ENCODE data around the gene C2CD2. TPM values are rescaled to one million over a fixed set of nuclear protein-coding genes. Genes with fewer than 3 reads are reported as not detected.
"Not testable (repeated sequence)": the region's sequence is repeated elsewhere in the genome, so short reads cannot be mapped to it uniquely, and the experiment has no call there.

Gene C2CD2
- polyA plus RNA-seq, 1 donor (not counting 4 experiments of a cell fraction or from before 2014, with no cell fraction given): 39.9 TPM

DNA sequence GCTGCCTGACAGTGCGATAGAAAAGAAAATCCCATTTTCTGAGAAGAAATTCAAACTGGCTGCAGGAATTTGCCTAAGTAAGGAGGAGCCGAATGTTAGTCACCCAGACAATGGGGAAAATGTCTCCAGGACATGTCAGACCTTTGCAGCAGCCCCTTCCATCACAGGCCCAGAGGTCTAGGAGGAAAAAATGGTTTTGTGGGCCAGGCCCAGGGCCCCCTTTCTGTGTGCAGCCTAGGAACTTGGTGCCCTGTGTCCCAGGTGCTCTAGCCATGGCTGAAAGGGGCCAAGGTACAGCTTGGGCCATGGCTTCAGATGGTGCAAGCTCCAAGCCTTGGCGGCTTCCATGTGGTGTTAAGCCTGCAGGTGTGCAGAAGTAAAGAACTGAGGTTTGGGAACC lies 41.8 kb upstream of the C2CD2 start:
- Histone ChIP-seq H3K27ac (ENCODE audit: control insufficient read depth, insufficient read depth, low read length) (no peak overlapping the region), H3K4me3 (ENCODE audit: control insufficient read depth in 2 of 3, extremely low read depth in 1 of 3, insufficient read depth in 2 of 3, low read depth in 1 of 3, low read length in 3 of 3) (no peak overlapping the region), H3K9me3 (ENCODE audit: control insufficient read depth, low read depth, low read length) (peaks cover 10% of the 10 kb centered on the region), H2AFZ (ENCODE audit: control insufficient read depth, low read length) (no peak overlapping the region), H3K79me2 (ENCODE audit: control insufficient read depth, insufficient read depth, low read length) (peaks cover 6% of the 10 kb centered on the region), H3K36me3 (ENCODE audit: control insufficient read depth in 2 of 2, extremely low read depth in 1 of 2, insufficient read depth in 2 of 2, low read length in 2 of 2) (peaks cover 20 to 40% of the 10 kb centered on the region in 2 experiments), H3K4me2 (ENCODE audit: control insufficient read depth, extremely low read depth, insufficient read depth, low read depth, low read length) (no peak overlapping the region), H3K4me1 (ENCODE audit: control insufficient read depth, extremely low read depth, insufficient read depth, low read length) (no peaks in the 10 kb centered on the region), H3K9ac (ENCODE audit: control insufficient read depth, extremely low read depth, insufficient read depth, low read length) (no peak overlapping the region), H3K9me1 (ENCODE audit: control insufficient read depth, extremely low read depth, insufficient read depth, low read length) (no peaks in the 10 kb centered on the region), H4K20me1 (ENCODE audit: control insufficient read depth, extremely low read depth, insufficient read depth, low read length) (no peaks in the 10 kb centered on the region), H3K27me3 (ENCODE audit: control insufficient read depth, extremely low read depth, insufficient read depth, low read length) (no peaks in the 10 kb centered on the region)
- TF ChIP-seq, protein P1, sequence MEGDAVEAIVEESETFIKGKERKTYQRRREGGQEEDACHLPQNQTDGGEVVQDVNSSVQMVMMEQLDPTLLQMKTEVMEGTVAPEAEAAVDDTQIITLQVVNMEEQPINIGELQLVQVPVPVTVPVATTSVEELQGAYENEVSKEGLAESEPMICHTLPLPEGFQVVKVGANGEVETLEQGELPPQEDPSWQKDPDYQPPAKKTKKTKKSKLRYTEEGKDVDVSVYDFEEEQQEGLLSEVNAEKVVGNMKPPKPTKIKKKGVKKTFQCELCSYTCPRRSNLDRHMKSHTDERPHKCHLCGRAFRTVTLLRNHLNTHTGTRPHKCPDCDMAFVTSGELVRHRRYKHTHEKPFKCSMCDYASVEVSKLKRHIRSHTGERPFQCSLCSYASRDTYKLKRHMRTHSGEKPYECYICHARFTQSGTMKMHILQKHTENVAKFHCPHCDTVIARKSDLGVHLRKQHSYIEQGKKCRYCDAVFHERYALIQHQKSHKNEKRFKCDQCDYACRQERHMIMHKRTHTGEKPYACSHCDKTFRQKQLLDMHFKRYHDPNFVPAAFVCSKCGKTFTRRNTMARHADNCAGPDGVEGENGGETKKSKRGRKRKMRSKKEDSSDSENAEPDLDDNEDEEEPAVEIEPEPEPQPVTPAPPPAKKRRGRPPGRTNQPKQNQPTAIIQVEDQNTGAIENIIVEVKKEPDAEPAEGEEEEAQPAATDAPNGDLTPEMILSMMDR (optimal IDR thresholded peaks at IDR 0.05 in 1 of 3, IDR thresholded peaks at IDR 0.05 in 1 of 3, conservative IDR thresholded peaks at IDR 0.05 in 1 of 3; ENCODE audit: extremely low read depth in 1 of 3, insufficient read depth in 2 of 3, low read length in 3 of 3): no peak
- no peak for TF ChIP-seq EZH2 (IDR thresholded peaks at IDR 0.05; ENCODE audit: low read length)
- dilution Hi-C loops (cut with MboI; ENCODE audit: extremely low pct_ligation_motif_present, low sequenced_read_pairs): no loop called here
- no peak for DNase-seq (ENCODE audit: low read depth, low spot score)
- no peak for FAIRE-seq

DNA sequence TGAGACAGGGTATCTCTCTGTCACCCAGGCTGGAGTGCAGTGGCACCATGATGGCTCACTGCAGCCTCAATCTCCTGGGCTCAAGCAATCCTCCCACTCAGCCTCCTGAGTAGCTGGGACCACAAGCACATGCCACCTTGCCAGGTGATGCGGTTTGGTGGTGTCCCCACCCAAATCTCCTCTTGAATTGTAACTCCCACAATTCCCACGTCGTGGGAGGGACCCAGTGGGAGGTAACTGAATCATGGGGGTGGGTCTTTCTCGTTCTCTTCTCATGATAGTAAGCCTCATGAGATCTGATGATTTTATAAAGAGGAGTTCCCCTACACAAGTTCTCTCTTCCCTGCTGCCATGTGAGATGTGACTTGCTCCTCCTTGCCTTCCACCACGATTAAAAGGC lies 40.8 kb upstream of the C2CD2 start:
- H3K36me3 ChIP-seq (ENCODE audit: control insufficient read depth in 2 of 2, extremely low read depth in 1 of 2, insufficient read depth in 2 of 2, low read length in 2 of 2): peaks cover 20 to 43% of the 10 kb centered on the region in 2 experiments
- not testable (repeated sequence) for FAIRE-seq

DNA sequence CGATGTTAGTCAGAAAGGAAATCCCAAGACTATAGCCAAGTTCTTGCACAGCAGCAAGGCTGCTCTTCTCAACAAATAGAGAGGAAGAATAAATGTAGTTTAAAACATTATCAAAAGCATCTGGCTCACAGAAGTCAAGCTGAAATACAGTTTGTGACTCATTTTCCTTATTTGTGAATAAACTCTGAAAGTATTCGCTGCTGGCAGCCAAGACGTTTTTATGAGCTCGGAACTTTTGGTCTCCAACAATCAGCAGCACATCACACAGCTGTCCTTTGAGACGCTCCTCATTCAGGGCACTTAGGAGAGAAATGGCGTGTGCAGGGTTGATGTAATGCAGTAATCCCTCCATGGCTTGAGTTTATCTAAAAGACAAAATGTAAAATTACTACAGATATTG lies 39.9 kb upstream of the C2CD2 start:
- peaks cover 10% of the 10 kb centered on the region for H3K9me3 ChIP-seq (ENCODE audit: control insufficient read depth, low read depth, low read length)
- dilution Hi-C loops (cut with MboI; ENCODE audit: extremely low pct_ligation_motif_present, low sequenced_read_pairs): no loop called here
- no peak for DNase-seq (ENCODE audit: low read depth, low spot score)
- TF ChIP-seq EZH2 (IDR thresholded peaks at IDR 0.05; ENCODE audit: low read length): no peak
- TF ChIP-seq, protein P1 (optimal IDR thresholded peaks at IDR 0.05 in 1 of 3, IDR thresholded peaks at IDR 0.05 in 1 of 3, conservative IDR thresholded peaks at IDR 0.05 in 1 of 3; ENCODE audit: extremely low read depth in 1 of 3, insufficient read depth in 2 of 3, low read length in 3 of 3): no peak
- no peak overlapping the region for H3K9ac ChIP-seq (ENCODE audit: control insufficient read depth, extremely low read depth, insufficient read depth, low read length)
- H3K27ac ChIP-seq (ENCODE audit: control insufficient read depth, insufficient read depth, low read length): no peak overlapping the region
- no peaks in the 10 kb centered on the region for H3K4me1 ChIP-seq (ENCODE audit: control insufficient read depth, extremely low read depth, insufficient read depth, low read length)
- no peak for FAIRE-seq
- H3K4me2 ChIP-seq (ENCODE audit: control insufficient read depth, extremely low read depth, insufficient read depth, low read depth, low read length): no peak overlapping the region
- H4K20me1 ChIP-seq (ENCODE audit: control insufficient read depth, extremely low read depth, insufficient read depth, low read length): no peaks in the 10 kb centered on the region
- peaks cover 20 to 44% of the 10 kb centered on the region in 2 experiments for H3K36me3 ChIP-seq (ENCODE audit: control insufficient read depth in 2 of 2, extremely low read depth in 1 of 2, insufficient read depth in 2 of 2, low read length in 2 of 2)
- no peak overlapping the region for H2AFZ ChIP-seq (ENCODE audit: control insufficient read depth, low read length)
- no peaks in the 10 kb centered on the region for H3K9me1 ChIP-seq (ENCODE audit: control insufficient read depth, extremely low read depth, insufficient read depth, low read length)
- H3K27me3 ChIP-seq (ENCODE audit: control insufficient read depth, extremely low read depth, insufficient read depth, low read length): no peaks in the 10 kb centered on the region
- H3K4me3 ChIP-seq (ENCODE audit: control insufficient read depth in 2 of 3, extremely low read depth in 1 of 3, insufficient read depth in 2 of 3, low read depth in 1 of 3, low read length in 3 of 3): no peak overlapping the region
- H3K79me2 ChIP-seq (ENCODE audit: control insufficient read depth, insufficient read depth, low read length): no peaks in the 10 kb centered on the region

More for the DNA sequence above, 40.8 kb upstream of the C2CD2 start:
- H3K4me2 ChIP-seq (ENCODE audit: control insufficient read depth, extremely low read depth, insufficient read depth, low read depth, low read length); DNase-seq (ENCODE audit: low read depth, low spot score); H3K79me2 ChIP-seq (ENCODE audit: control insufficient read depth, insufficient read depth, low read length); H3K9me3 ChIP-seq (ENCODE audit: control insufficient read depth, low read depth, low read length); H3K9me1 ChIP-seq (ENCODE audit: control insufficient read depth, extremely low read depth, insufficient read depth, low read length); H3K27me3 ChIP-seq (ENCODE audit: control insufficient read depth, extremely low read depth, insufficient read depth, low read length); H3K9ac ChIP-seq (ENCODE audit: control insufficient read depth, extremely low read depth, insufficient read depth, low read length); dilution Hi-C loops (cut with MboI; ENCODE audit: extremely low pct_ligation_motif_present, low sequenced_read_pairs); H3K4me1 ChIP-seq (ENCODE audit: control insufficient read depth, extremely low read depth, insufficient read depth, low read length); H4K20me1 ChIP-seq (ENCODE audit: control insufficient read depth, extremely low read depth, insufficient read depth, low read length); H3K4me3 ChIP-seq (ENCODE audit: control insufficient read depth in 2 of 3, extremely low read depth in 1 of 3, insufficient read depth in 2 of 3, low read depth in 1 of 3, low read length in 3 of 3); H3K27ac ChIP-seq (ENCODE audit: control insufficient read depth, insufficient read depth, low read length); H2AFZ ChIP-seq (ENCODE audit: control insufficient read depth, low read length): not testable (repeated sequence)
